ENCODE data around the gene GLRX2.

GRCh38 chr1:193140254-193140653, 35.0 kb upstream of the GLRX2 start:
- TF ChIP-seq EZH2phosphoT487 (IDR thresholded peaks at IDR 0.05; ENCODE audit: borderline replicate concordance, low read depth) (no peak), TAF1 (IDR thresholded peaks at IDR 0.05; ENCODE audit: borderline replicate concordance, low read depth, low read length) (no peak), YY1 (IDR thresholded peaks at IDR 0.05; ENCODE audit: low read depth) (no peak)
